GM12873 (cell line): ENCODE results near the gene PCBP3.

Source experiments
- CTCF ChIP-seq: IDR thresholded peaks from 2 replicates; pipeline ENCODE4 v1.5.1; 2012; ENCODE audit warnings: low read depth, mild to moderate bottlenecking, moderate library complexity, low read length, control low read depth; ENCODE audit not compliant: insufficient read depth; ENCODE audit errors: missing control alignments

The PCBP3 gene

DNA sequence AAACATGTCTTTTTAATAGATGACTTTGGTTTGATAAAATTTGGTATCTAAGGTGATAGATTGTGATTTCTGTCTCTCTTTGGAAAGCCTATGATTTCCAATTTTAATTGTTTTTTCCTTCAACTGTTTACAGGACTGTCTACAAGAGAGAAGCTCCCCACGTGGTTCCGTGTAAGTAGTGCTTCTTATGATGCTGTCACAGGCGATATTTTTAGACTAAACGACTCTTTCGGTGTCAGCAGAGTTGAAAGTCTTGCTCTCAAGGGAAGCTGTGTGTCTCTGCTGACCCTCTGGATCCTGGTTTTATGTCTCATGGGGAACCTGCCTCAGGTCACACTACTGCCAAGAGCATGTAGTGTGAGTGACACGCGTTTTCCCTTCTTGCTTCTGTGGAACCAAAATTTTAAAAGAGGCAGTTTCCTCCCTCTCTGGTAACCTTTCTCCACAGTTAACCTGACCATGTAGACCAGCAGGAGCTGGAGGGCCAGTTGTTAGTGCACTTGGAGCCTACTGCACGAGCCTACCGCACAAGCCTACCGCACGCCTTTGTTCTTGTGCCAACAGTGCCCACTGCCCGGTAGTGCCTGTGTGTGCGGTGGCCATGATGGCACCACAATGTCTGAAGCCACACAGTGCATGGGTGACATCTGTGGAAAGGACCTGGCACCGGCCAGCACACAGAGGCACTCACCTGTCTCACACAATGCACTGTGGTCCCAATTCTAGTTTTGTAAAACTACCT, 91.9 kb downstream of the PCBP3 start:
- no peak for TF ChIP-seq CTCF

- TF ChIP-seq CTCF = no peak
Observed at GRCh38 chr21:45736042-45736689, 92.6 kb downstream of the PCBP3 start.

GRCh38 chr21:45736690-45737484, 93.4 kb downstream of the PCBP3 start:
- no peak for TF ChIP-seq CTCF

DNA sequence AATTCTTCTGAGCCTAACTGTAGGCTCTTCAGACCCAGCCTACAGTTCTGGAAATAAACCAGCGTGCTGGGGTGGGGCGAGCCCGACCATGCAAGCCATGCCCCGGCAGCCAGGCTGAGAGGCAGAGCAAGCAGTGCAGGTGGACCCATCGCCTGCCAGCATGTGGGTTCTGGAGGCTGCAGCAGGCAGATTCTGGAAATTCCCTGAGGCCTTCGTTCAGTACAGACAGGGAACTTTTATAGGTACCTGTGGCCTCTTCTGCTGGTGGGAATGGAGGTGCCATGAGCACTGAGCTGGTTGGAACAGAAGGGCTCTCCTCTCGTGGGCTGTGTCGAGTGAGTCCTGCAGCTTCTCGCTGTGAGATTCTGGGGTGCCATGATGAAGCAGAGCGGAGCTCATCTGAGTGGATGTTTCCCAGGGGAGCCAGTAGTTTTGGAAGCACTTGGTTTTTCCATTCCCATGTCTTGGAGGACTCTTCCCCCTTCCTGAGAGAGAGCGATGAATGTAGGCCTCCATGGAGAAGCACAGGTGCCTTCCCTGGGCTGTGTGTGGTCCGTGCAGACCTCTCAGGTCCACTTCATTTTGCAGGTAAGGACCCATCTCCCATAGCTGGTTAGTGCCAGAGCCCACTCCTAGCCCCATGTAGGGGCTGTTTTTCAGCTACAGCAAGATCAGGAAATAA, 94.1 kb downstream of the PCBP3 start:
- TF ChIP-seq CTCF = no peak

GRCh38 chr21:45739218-45740087, 95.9 kb downstream of the PCBP3 start:
- TF ChIP-seq CTCF = no peak

DNA sequence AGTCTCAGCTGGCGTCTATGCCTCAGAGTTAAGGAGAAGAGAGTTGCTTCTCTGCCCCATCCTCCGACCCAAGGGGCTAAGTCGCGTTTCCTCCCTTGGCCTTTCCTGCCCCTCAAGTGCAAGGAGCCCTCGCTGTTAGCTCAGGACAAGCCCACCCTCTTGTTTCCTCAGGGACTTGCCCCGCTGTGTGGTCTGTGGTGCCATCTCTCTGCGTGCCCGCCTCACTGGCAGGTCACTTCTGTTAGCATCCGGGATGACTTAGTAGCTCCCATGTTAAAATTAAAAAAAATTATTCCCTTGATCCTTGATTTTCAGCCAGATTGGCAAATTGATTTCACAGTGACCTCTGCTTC, 96.5 kb downstream of the PCBP3 start:
- TF ChIP-seq CTCF = no peak
